Parathyroid adenoma (tissue), 2 donors: ENCODE results near the gene TNK1.

ENCODE experiments used
- H2AFZ ChIP-seq: fragments of 300-600 bp; sonication (generic); one replicate; pipeline ENCODE4 v1.7.0; 2017; ENCODE audit warnings: antibody characterized with exemption, mild to moderate bottlenecking
- H3K27ac ChIP-seq: fragments of 300-600 bp; sonication (generic); one replicate; pipeline ENCODE4 v1.7.0; 2017
- H3K27me3 ChIP-seq: fragments of 300-600 bp; sonication (generic); one replicate; pipeline ENCODE4 v1.7.0; 2017; ENCODE audit warnings: low read length; ENCODE audit not compliant: control insufficient read depth, insufficient read depth
- H3K36me3 ChIP-seq: fragments of 300-600 bp; sonication (generic); one replicate; pipeline ENCODE4 v1.7.0; 2017; ENCODE audit warnings: low read length; ENCODE audit not compliant: control insufficient read depth, insufficient read depth
- H3K4me1 ChIP-seq: fragments of 300-600 bp; sonication (generic); one replicate; pipeline ENCODE4 v1.7.0; 2017; ENCODE audit warnings: control low read depth
- H3K4me2 ChIP-seq: fragments of 300-600 bp; sonication (generic); one replicate; pipeline ENCODE4 v1.7.0; 2017; ENCODE audit warnings: low read length
- H3K4me3 ChIP-seq: fragments of 300-600 bp; sonication (generic); one replicate; pipeline ENCODE4 v1.7.0; 2017; ENCODE audit warnings: low read depth, low read length
- H3K79me2 ChIP-seq: fragments of 300-600 bp; sonication (generic); one replicate; pipeline ENCODE4 v1.7.0; 2017; ENCODE audit warnings: control low read depth
- H3K9ac ChIP-seq: fragments of 300-600 bp; sonication (generic); one replicate; pipeline ENCODE4 v1.7.0; 2017; ENCODE audit warnings: mild to moderate bottlenecking
- H3K9me3 ChIP-seq: fragments of 300-600 bp; sonication (generic); one replicate; pipeline ENCODE4 v1.7.0; 2017; ENCODE audit warnings: low read length; ENCODE audit not compliant: control insufficient read depth
- TF ChIP-seq, protein P1 (sequence below): fragments of 300-600 bp; sonication (generic); IDR thresholded peaks from one replicate; pipeline ENCODE4 v1.7.0; 2017; ENCODE audit warnings: antibody characterized with exemption, mild to moderate bottlenecking
- donor health status: primary hyperparathyroidism.

The TNK1 gene

DNA sequence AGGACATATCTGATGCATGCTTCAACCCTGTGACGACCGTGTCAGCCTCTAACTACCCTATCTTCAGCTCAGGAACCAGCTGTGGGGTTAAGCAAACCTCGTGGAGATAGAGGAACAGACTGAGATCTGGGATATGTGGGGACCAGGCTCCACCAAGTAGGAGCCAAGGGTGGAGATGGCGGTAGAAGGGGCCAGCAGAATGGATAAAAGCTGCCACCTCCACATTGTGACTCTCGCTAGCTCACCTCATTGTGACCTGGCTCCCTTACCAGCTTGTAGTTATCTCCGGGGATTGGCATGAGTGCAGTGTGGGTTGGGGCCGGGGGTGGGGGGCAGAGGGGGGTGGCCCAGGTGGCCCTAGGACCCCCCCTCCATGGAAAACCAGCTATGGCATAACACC, 44.4 kb downstream of the TNK1 start, which contains the start of gene SPEM2:
Gene SPEM2 (plus strand): TSS at position 301 of the 400 bp plus-strand sequence. CDS start 73 bp downstream, at position 374.
- H3K27me3 ChIP-seq: no peaks in the 10 kb centered on the region
- no peaks in the 10 kb centered on the region for H3K79me2 ChIP-seq
- no peaks in the 10 kb centered on the region for H3K36me3 ChIP-seq
- TF ChIP-seq, protein P1, sequence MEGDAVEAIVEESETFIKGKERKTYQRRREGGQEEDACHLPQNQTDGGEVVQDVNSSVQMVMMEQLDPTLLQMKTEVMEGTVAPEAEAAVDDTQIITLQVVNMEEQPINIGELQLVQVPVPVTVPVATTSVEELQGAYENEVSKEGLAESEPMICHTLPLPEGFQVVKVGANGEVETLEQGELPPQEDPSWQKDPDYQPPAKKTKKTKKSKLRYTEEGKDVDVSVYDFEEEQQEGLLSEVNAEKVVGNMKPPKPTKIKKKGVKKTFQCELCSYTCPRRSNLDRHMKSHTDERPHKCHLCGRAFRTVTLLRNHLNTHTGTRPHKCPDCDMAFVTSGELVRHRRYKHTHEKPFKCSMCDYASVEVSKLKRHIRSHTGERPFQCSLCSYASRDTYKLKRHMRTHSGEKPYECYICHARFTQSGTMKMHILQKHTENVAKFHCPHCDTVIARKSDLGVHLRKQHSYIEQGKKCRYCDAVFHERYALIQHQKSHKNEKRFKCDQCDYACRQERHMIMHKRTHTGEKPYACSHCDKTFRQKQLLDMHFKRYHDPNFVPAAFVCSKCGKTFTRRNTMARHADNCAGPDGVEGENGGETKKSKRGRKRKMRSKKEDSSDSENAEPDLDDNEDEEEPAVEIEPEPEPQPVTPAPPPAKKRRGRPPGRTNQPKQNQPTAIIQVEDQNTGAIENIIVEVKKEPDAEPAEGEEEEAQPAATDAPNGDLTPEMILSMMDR: no peak
- no peak within 1 kb of the TSS for H2AFZ ChIP-seq
- H3K4me3 ChIP-seq: no peak within 1 kb of the TSS
- H3K27ac ChIP-seq: no peak within 1 kb of the TSS
- no peaks in the 10 kb centered on the region for H3K9me3 ChIP-seq
- H3K4me2 ChIP-seq: no peak within 1 kb of the TSS
- no peak within 1 kb of the TSS for H3K9ac ChIP-seq
- no peaks in the 10 kb centered on the region for H3K4me1 ChIP-seq

DNA sequence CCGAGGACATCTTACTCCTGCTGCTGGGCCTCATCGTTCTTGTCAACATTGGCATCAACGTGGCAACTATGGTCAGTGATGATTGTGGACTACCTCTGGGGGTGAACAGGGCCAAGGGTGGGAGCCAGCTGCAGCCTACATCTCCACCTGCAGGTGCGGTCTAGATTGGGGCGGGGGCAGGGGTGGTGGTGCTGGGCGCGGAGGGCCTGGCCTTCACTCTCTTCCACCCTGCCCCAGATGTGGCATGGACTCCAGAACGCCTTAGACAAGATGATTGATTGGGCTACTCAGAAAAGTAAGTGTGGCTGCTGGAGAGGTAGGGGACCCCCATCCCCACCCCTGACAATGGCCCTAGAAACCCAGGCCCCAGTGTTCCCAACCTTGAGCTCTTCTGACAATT, 44.9 kb downstream of the TNK1 start:
- H3K4me1 ChIP-seq: no peaks in the 10 kb centered on the region
- H3K27ac ChIP-seq: no peak overlapping the region
- H3K9me3 ChIP-seq: no peaks in the 10 kb centered on the region
- H3K9ac ChIP-seq: no peak overlapping the region
- H2AFZ ChIP-seq: no peak overlapping the region
- H3K4me2 ChIP-seq: no peak overlapping the region
- no peaks in the 10 kb centered on the region for H3K27me3 ChIP-seq
- no peak overlapping the region for H3K4me3 ChIP-seq
- TF ChIP-seq, protein P1: no peak
- H3K79me2 ChIP-seq: no peaks in the 10 kb centered on the region
- no peaks in the 10 kb centered on the region for H3K36me3 ChIP-seq

DNA sequence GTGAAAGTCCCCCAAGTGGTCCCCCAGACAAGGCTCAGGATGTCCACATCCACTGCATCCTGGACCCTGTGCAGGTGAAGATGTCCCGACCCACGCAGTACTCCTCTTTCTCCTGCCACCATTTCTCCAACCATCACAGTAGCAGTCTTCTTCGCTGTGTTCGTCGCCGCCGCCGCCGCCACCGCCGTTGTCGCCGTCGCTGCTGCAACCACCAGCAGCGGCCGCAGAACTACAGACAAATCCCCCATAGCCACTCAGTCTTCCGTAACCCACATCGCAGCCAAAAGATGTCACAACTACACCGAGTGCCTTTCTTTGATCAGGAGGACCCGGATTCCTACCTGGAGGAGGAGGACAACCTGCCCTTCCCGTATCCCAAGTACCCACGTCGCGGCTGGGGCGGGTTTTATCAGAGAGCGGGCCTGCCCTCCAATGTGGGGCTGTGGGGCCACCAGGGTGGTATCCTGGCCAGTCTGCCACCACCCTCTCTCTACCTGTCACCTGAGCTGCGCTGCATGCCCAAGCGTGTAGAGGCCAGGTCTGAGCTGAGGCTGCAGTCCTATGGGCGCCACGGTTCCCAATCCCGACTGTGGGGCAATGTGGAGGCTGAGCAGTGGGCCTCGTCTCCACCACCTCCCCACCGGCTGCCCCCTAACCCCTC, 45.4 kb downstream of the TNK1 start:
- Histone ChIP-seq H3K36me3 (no peaks in the 10 kb centered on the region), H3K4me2 (no peak overlapping the region), H3K9me3 (no peaks in the 10 kb centered on the region), H3K27me3 (no peaks in the 10 kb centered on the region), H3K27ac (no peak overlapping the region), H3K9ac (no peak overlapping the region), H3K79me2 (no peaks in the 10 kb centered on the region), H2AFZ (no peak overlapping the region), H3K4me3 (no peak overlapping the region), H3K4me1 (no peaks in the 10 kb centered on the region)
- TF ChIP-seq, protein P1: no peak

DNA sequence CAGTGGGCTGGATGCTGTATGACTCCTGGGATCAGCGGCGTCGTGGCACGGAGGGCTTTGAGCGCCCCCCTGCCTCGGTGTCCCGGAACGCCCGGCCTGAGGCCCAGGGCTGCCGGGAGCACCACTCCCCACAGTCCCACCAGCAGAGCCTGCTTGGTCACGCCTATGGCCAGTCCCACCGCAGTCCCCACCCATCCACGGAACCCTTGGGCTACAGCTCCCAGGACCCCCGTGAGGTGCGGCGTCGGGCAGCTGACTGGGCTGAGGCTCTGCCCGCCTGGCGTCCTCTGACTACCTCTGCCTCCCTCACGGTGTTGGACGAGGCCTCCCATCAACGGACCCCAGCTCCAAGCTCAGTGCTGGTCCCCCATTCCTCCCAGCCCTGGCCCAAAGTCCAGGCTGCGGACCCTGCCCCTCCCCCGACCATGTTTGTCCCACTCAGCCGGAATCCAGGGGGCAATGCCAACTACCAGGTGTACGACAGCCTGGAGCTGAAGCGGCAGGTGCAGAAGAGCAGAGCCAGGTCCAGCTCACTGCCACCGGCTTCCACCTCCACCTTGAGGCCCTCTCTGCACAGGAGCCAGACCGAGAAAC, 46.1 kb downstream of the TNK1 start:
- H3K4me2 ChIP-seq: no peak overlapping the region
- H3K27ac ChIP-seq: no peak overlapping the region
- H3K4me1 ChIP-seq: no peaks in the 10 kb centered on the region
- no peak overlapping the region for H2AFZ ChIP-seq
- H3K9me3 ChIP-seq: no peaks in the 10 kb centered on the region
- H3K27me3 ChIP-seq: no peaks in the 10 kb centered on the region
- no peak overlapping the region for H3K4me3 ChIP-seq
- H3K79me2 ChIP-seq: no peaks in the 10 kb centered on the region
- H3K36me3 ChIP-seq: no peaks in the 10 kb centered on the region
- TF ChIP-seq, protein P1: no peak
- no peak overlapping the region for H3K9ac ChIP-seq

DNA sequence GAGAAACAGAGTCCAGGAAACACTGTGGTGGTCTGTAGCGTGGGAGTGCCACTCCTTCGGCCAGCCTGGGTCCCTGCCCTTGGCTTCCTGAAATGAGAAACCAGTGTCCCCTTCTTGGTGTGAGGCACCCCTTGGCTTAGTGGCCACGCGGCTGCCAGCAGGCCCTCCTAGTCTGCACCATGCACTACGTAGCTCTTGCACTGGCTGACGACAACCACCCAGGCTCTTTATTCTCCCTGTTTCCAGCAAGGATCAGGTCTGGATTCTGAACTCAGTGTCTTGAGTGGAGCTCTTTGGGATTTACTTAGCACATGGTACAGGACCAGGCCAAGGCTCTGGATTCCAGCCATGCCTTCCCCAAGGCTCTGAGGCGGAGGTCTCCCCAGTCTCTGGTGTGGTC, 46.7 kb downstream of the TNK1 start:
- H3K4me3 ChIP-seq: no peak overlapping the region
- no peak overlapping the region for H3K9ac ChIP-seq
- H3K4me2 ChIP-seq: no peak overlapping the region
- no peaks in the 10 kb centered on the region for H3K4me1 ChIP-seq
- no peaks in the 10 kb centered on the region for H3K79me2 ChIP-seq
- H3K36me3 ChIP-seq: no peaks in the 10 kb centered on the region
- no peak overlapping the region for H2AFZ ChIP-seq
- H3K27ac ChIP-seq: no peak overlapping the region
- TF ChIP-seq, protein P1: no peak
- no peaks in the 10 kb centered on the region for H3K9me3 ChIP-seq
- H3K27me3 ChIP-seq: no peaks in the 10 kb centered on the region
